H9 (cell line): ENCODE data around the gene SLC12A3. TPM values are rescaled to one million over a fixed set of nuclear protein-coding genes. Genes with fewer than 3 reads are reported as not detected.

Experiments used
- DNase-seq: peaks from one replicate; pipeline ENCODE4 v3.0.0-alpha.2; 2017
- H2AFZ ChIP-seq: one replicate; pipeline ENCODE4 v1.6.1; 2013; ENCODE audit warnings: mild to moderate bottlenecking, low read length, control low read depth, moderate library complexity
- H2AK5ac ChIP-seq: 2 replicates; pipeline ENCODE4 v1.6.1; 2013; ENCODE audit warnings: low read length, control low read depth, mixed read lengths; ENCODE audit not compliant: insufficient read length
- H2BK120ac ChIP-seq: one replicate; pipeline ENCODE4 v1.6.1; 2013; ENCODE audit warnings: low read depth, mild to moderate bottlenecking, low read length, control low read depth, inconsistent platforms; ENCODE audit not compliant: poor library complexity, severe bottlenecking
- H2BK12ac ChIP-seq: 2 replicates; pipeline ENCODE4 v1.6.1; 2013; ENCODE audit warnings: low read length, control low read depth, mixed read lengths, low read depth; ENCODE audit not compliant: insufficient read length
- H2BK15ac ChIP-seq: 2 replicates; pipeline ENCODE4 v1.6.1; 2013; ENCODE audit warnings: low read depth, low read length, control low read depth
- H2BK20ac ChIP-seq: one replicate; pipeline ENCODE4 v1.6.1; 2013; ENCODE audit warnings: low read depth, mild to moderate bottlenecking, low read length, control low read depth, inconsistent platforms; ENCODE audit not compliant: poor library complexity, severe bottlenecking
- H2BK5ac ChIP-seq: 2 replicates; pipeline ENCODE4 v1.6.1; 2013; ENCODE audit warnings: low read length, control low read depth, mixed read lengths; ENCODE audit not compliant: insufficient read length
- H3K14ac ChIP-seq: 2 replicates; pipeline ENCODE4 v1.6.1; 2013; ENCODE audit warnings: low read length, control low read depth; ENCODE audit not compliant: insufficient read depth
- H3K18ac ChIP-seq: 2 replicates; pipeline ENCODE4 v1.6.1; 2013; ENCODE audit warnings: low read depth, mild to moderate bottlenecking, mixed read lengths, low read length, control low read depth; ENCODE audit not compliant: insufficient read length
- H3K23ac ChIP-seq: 2 replicates; pipeline ENCODE4 v1.6.1; 2013; ENCODE audit warnings: low read length, control low read depth, mixed read lengths, low read depth; ENCODE audit not compliant: insufficient read length
- H3K23me2 ChIP-seq: 2 replicates; pipeline ENCODE4 v1.6.1; 2013; ENCODE audit warnings: low read depth, mild to moderate bottlenecking, mixed read lengths, low read length, control low read depth; ENCODE audit not compliant: insufficient read length, poor library complexity, severe bottlenecking
- H3K27ac ChIP-seq: 2 replicates; pipeline ENCODE4 v1.5.1; 2013; ENCODE audit warnings: low read length, control low read depth, mixed read lengths, low read depth; ENCODE audit not compliant: insufficient read length
- H3K27me3 ChIP-seq: 2 replicates; pipeline ENCODE4 v1.6.1; 2013; ENCODE audit warnings: low read length, control low read depth, inconsistent platforms; ENCODE audit not compliant: insufficient read depth
- H3K4ac ChIP-seq: 2 replicates; pipeline ENCODE4 v1.6.1; 2013; ENCODE audit warnings: low read depth, mild to moderate bottlenecking, control low read depth, inconsistent platforms, low read length, moderate library complexity
- H3K4me1 ChIP-seq: 2 replicates; pipeline ENCODE4 v1.6.1; 2013; ENCODE audit warnings: low read length, control low read depth, inconsistent platforms; ENCODE audit not compliant: insufficient read depth
- H3K4me2 ChIP-seq: 2 replicates; pipeline ENCODE4 v1.6.1; 2013; ENCODE audit warnings: low read length, control low read depth, mixed read lengths; ENCODE audit not compliant: insufficient read length, insufficient read depth
- H3K56ac ChIP-seq: 2 replicates; pipeline ENCODE4 v1.6.1; 2013; ENCODE audit warnings: low read depth, mild to moderate bottlenecking, mixed read lengths, low read length, control low read depth; ENCODE audit not compliant: insufficient read length
- H3K79me1 ChIP-seq: 2 replicates; pipeline ENCODE4 v1.6.1; 2013; ENCODE audit warnings: low read depth, mild to moderate bottlenecking, moderate library complexity, low read length, control low read depth, inconsistent platforms; ENCODE audit not compliant: insufficient read depth, poor library complexity, severe bottlenecking
- H3K79me2 ChIP-seq: 2 replicates; pipeline ENCODE4 v1.6.1; 2013; ENCODE audit warnings: low read length, control low read depth, inconsistent platforms; ENCODE audit not compliant: insufficient read depth
- H3K9ac ChIP-seq: 2 replicates; pipeline ENCODE4 v1.6.1; 2013; ENCODE audit warnings: low read length, control low read depth, mixed read lengths; ENCODE audit not compliant: insufficient read length; ENCODE audit errors: extremely low read depth
- H3K9me3 ChIP-seq: one replicate; pipeline ENCODE4 v1.6.1; 2013; ENCODE audit warnings: low read depth, low read length, inconsistent platforms; ENCODE audit not compliant: control insufficient read depth
- H3T11ph ChIP-seq: one replicate; pipeline ENCODE4 v1.6.1; 2013; ENCODE audit warnings: mild to moderate bottlenecking, low read length, control low read depth, inconsistent platforms
- H4K20me1 ChIP-seq: one replicate; pipeline ENCODE4 v1.6.1; 2013; ENCODE audit not compliant: control insufficient read depth, insufficient read length, insufficient read depth
- H4K5ac ChIP-seq: 2 replicates; pipeline ENCODE4 v1.6.1; 2013; ENCODE audit warnings: low read depth, mild to moderate bottlenecking, mixed read lengths, low read length, control low read depth; ENCODE audit not compliant: insufficient read length
- H4K8ac ChIP-seq: replicated peaks from 2 replicates; pipeline ENCODE4 v1.6.1; 2013; ENCODE audit warnings: low read length, control low read depth, mixed read lengths, low read depth; ENCODE audit not compliant: insufficient read length
- H4K91ac ChIP-seq: 2 replicates; pipeline ENCODE4 v1.6.1; 2013; ENCODE audit warnings: low read depth, mild to moderate bottlenecking, moderate library complexity, mixed read lengths, low read length, control low read depth; ENCODE audit not compliant: insufficient read length
- H3K27ac Mint-ChIP-seq, 3 experiments: 2 replicates in 2 of 3; 3 replicates in 1 of 3; pipeline ENCODE4 v1.8.0; 2020 to 2021; ENCODE audit warnings: mixed read lengths in 3 of 3, mild to moderate bottlenecking in 1 of 3, moderate library complexity in 1 of 3
- H3K27me3 Mint-ChIP-seq: 2 replicates; pipeline ENCODE4 v1.8.0; 2021; ENCODE audit warnings: low read depth, mild to moderate bottlenecking, moderate library complexity, mixed read lengths
- H3K36me3 Mint-ChIP-seq, 3 experiments: 2 replicates in 2 of 3; 3 replicates in 1 of 3; pipeline ENCODE4 v1.8.0; 2020 to 2021; ENCODE audit warnings: low read depth in 3 of 3, mixed read lengths in 3 of 3; ENCODE audit not compliant: insufficient read depth in 1 of 3
- H3K4me1 Mint-ChIP-seq, 2 experiments: 2 replicates each; pipeline ENCODE4 v1.8.0; 2020; ENCODE audit warnings: mixed read lengths in 2 of 2
- H3K4me3 Mint-ChIP-seq, 2 experiments: 2 replicates in 1 of 2; 3 replicates in 1 of 2; pipeline ENCODE4 v1.8.0; 2020 to 2021; ENCODE audit warnings: mild to moderate bottlenecking in 2 of 2, mixed read lengths in 2 of 2, moderate library complexity in 1 of 2
- H3K9me3 Mint-ChIP-seq, 2 experiments: 2 replicates in 1 of 2; 3 replicates in 1 of 2; pipeline ENCODE4 v1.8.0; 2020; ENCODE audit warnings: mild to moderate bottlenecking in 2 of 2, mixed read lengths in 2 of 2, moderate library complexity in 1 of 2
- WGBS: extraction: QIAGEN DNeasy Blood & Tissue Kit; methylation state at CpG from one replicate; pipeline ENCODE4 v1.1.7; 2013; ENCODE audit warnings: missing lambda C conversion rate, low lambda C conversion rate, mixed read lengths; ENCODE audit not compliant: insufficient read length; ENCODE audit errors: extremely low coverage; 5-methylcytosine and 5-hydroxymethylcytosine counted together
- total RNA-seq: library from RNA; stranded (reverse); gene quantifications from 2 replicates; pipeline ENCODE4 v1.2.1, GENCODE V29; 2021
- TF ChIP-seq, protein P1 (sequence below): fragments of 200-600 bp; sonication (generic); conservative IDR thresholded peaks from 3 replicates; pipeline ENCODE4 v1.8.0; 2021; ENCODE audit warnings: antibody characterized with exemption, mild to moderate bottlenecking

Gene SLC12A3
- total RNA-seq, 1 experiment from 2014 or later, result not detected

DNA sequence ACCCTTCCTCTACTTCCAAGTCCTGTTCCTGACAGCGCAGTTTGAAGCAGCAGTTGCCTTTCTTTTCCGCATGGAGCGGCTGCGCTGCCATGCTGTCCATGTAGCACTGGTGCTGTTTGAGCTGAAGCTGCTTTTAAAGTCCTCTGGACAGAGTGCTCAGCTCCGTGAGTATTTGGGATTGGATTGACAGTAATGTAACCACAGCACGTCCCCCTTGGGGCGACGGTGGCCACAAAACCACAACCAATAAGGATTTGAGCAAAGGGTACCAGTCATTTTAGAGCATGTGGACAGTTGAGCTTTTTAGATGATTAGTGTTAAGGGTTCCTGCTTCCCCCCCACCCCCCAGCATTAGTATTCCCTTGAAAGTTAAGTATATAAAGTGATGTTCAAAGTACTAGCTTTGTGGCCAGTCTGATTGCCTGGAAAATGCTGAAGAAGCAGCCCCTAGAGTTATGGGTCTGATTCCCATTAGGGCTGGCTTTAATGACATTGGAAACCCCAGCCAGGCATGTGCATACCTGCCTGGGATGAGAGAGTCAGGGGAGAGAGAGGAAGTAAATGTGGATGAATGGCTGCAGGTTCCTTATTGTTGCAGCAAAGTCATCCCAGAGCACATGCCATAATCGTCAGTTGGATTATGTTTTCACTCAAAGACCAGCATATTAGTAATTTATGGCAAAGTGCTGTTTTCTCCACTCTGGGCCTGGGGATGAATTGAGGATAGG, 31.6 kb upstream of the SLC12A3 start:
- Histone ChIP-seq H2BK12ac (no peak overlapping the region), H3K56ac (no peak overlapping the region), H4K5ac (no peak overlapping the region), H3K27me3 (no peaks in the 10 kb centered on the region), H2BK120ac (no peak overlapping the region), H3K14ac (no peak overlapping the region; the same call in 1 of the 2 replicates), H4K91ac (no peak overlapping the region), H4K20me1 (no peaks in the 10 kb centered on the region), H3K4me1 (no peaks in the 10 kb centered on the region), H3K9ac (no peak overlapping the region), H3K18ac (no peak overlapping the region), H2BK20ac (no peak overlapping the region), H2AFZ (no peak overlapping the region), H3K27ac (no peak overlapping the region), H3K4ac (no peak overlapping the region), H3K4me2 (no peak overlapping the region), H2BK5ac (no peak overlapping the region), H4K8ac (no peak overlapping the region), H3K23me2 (no peaks in the 10 kb centered on the region), H2AK5ac (no peak overlapping the region), H3K79me1 (no peaks in the 10 kb centered on the region), H3K9me3 (no peaks in the 10 kb centered on the region), H3T11ph (no peak overlapping the region), H2BK15ac (no peak overlapping the region), H3K79me2 (no peaks in the 10 kb centered on the region; the same call in 1 of the 2 replicates), H3K23ac (no peak overlapping the region)
- Mint-ChIP-seq H3K36me3 (peaks cover 33 to 86% (median 61%) of the 10 kb centered on the region in 3 experiments; a peak in 6 of 7 replicates), H3K27me3 (no peaks in the 10 kb centered on the region), H3K9me3 (no peaks in the 10 kb centered on the region), H3K4me3 (no peak overlapping the region), H3K27ac (no peak overlapping the region), H3K4me1 (no peaks in the 10 kb centered on the region; a peak in 1 of 4 replicates)
- no peak for DNase-seq
- TF ChIP-seq, protein P1, sequence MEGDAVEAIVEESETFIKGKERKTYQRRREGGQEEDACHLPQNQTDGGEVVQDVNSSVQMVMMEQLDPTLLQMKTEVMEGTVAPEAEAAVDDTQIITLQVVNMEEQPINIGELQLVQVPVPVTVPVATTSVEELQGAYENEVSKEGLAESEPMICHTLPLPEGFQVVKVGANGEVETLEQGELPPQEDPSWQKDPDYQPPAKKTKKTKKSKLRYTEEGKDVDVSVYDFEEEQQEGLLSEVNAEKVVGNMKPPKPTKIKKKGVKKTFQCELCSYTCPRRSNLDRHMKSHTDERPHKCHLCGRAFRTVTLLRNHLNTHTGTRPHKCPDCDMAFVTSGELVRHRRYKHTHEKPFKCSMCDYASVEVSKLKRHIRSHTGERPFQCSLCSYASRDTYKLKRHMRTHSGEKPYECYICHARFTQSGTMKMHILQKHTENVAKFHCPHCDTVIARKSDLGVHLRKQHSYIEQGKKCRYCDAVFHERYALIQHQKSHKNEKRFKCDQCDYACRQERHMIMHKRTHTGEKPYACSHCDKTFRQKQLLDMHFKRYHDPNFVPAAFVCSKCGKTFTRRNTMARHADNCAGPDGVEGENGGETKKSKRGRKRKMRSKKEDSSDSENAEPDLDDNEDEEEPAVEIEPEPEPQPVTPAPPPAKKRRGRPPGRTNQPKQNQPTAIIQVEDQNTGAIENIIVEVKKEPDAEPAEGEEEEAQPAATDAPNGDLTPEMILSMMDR, result no peak
- WGBS, result no CpG with 5 or more reads among the region's 9 CpGs
